Transverse colon (tissue), 4 donors: ENCODE data around the gene MRO.

Source experiments
- EP300 ChIP-seq: sonication (generic); formaldehyde crosslinking; IDR thresholded peaks from one replicate; pipeline ENCODE4 v1.6.1; 2017; ENCODE audit warnings: antibody characterized with exemption, low read depth
- POLR2A ChIP-seq: fragments of 450-650 bp; IDR thresholded peaks from one replicate; pipeline ENCODE4 v1.6.1; 2016; ENCODE audit warnings: antibody characterized with exemption, mild to moderate bottlenecking, moderate library complexity
- POLR2AphosphoS5 ChIP-seq, 3 donors: sonication (generic); formaldehyde crosslinking; IDR thresholded peaks; one replicate each; pipeline ENCODE4 v1.6.1; 2016; ENCODE audit warnings: antibody characterized with exemption in 3 of 3
- TF ChIP-seq, protein P1 (sequence below), 5 experiments: fragments of 200-600 bp in 3 of 5; fragments of 450-650 bp in 2 of 5; sonication (generic) in 3 of 5; IDR thresholded peaks; 1 replicate in 2 of 5; 2 replicates in 3 of 5; pipeline ENCODE4 v1.5.1; 2016 to 2017; ENCODE audit warnings: antibody characterized with exemption in 5 of 5, inconsistent platforms in 3 of 5, mild to moderate bottlenecking in 2 of 5, moderate library complexity in 1 of 5

DNA sequence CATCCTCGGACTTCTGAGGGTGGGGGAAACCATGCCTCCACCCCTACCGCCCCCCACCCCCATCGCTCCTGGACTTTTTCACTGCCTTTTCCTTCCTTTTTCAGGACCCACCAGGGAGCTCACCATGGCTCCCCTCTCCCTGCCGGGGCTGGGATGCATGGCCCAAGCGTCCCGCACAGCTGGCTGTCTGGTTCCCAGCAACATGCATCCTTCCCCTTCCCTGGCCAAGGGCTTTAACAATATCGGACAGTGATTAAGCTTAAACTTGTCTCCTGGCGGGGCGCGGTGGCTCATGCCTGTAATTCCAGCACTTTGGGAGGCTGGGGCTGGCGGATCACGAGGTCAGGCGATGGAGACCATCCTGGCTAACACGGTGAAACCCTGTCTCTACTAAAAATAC is 44.1 kb downstream of the MRO start:
- no peak for TF ChIP-seq POLR2A
- TF ChIP-seq, protein P1, sequence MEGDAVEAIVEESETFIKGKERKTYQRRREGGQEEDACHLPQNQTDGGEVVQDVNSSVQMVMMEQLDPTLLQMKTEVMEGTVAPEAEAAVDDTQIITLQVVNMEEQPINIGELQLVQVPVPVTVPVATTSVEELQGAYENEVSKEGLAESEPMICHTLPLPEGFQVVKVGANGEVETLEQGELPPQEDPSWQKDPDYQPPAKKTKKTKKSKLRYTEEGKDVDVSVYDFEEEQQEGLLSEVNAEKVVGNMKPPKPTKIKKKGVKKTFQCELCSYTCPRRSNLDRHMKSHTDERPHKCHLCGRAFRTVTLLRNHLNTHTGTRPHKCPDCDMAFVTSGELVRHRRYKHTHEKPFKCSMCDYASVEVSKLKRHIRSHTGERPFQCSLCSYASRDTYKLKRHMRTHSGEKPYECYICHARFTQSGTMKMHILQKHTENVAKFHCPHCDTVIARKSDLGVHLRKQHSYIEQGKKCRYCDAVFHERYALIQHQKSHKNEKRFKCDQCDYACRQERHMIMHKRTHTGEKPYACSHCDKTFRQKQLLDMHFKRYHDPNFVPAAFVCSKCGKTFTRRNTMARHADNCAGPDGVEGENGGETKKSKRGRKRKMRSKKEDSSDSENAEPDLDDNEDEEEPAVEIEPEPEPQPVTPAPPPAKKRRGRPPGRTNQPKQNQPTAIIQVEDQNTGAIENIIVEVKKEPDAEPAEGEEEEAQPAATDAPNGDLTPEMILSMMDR (IDR thresholded peaks at IDR 0.05), result no peak
- no peak for TF ChIP-seq EP300
- TF ChIP-seq POLR2AphosphoS5 (IDR thresholded peaks at IDR 0.05), result no peak
